ENCODE measurements around the gene TSPAN18.

Gene TSPAN18, protein sequence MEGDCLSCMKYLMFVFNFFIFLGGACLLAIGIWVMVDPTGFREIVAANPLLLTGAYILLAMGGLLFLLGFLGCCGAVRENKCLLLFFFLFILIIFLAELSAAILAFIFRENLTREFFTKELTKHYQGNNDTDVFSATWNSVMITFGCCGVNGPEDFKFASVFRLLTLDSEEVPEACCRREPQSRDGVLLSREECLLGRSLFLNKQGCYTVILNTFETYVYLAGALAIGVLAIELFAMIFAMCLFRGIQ

DNA sequence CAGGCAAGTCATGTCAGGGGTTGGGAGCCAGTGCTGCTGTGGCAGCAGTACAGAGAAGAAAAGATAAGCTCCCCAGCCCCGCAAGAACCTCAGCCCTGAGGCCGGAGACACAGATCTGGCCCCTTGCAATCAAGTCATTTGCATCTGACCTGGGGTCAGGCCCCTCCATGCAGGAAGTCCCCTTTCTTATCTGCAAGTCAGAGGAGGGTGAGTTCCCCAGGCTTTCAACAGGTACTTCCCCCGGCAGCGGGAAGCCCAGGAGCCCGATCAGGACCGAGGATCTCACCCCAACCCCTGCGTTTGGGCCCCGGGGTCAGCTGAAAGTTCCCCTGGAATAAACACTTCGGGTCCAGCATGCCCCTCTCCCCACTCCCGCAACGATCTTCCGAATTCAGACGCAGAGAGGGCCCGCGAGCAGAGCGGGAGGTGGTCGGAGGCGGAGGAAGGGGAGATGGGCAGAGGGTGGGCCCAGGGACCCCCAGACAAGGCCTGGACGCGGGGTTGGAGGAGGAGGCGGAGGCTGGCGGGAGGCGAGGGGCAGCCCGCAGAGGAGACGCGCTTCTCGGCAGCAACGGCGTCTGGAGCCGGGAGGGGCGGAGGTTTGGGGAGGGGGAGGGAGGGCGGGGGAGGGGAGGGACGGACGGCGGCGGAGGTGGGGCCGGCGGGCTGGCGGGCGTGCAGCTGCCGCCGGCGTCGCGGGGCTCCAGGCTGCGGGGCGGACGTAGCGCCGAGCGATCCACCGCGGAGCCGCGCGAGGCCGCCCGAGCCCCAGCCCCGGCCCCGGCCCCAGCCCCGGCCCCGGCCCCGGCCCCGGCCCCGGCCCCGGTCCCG, at the start of gene TSPAN18:
Gene TSPAN18, plus strand, starts transcription at position 680 of the 831 bp plus-strand sequence. CDS start 179,455 bp downstream, outside the sequence.
- peak; percentile 26 for DNase-seq

DNA sequence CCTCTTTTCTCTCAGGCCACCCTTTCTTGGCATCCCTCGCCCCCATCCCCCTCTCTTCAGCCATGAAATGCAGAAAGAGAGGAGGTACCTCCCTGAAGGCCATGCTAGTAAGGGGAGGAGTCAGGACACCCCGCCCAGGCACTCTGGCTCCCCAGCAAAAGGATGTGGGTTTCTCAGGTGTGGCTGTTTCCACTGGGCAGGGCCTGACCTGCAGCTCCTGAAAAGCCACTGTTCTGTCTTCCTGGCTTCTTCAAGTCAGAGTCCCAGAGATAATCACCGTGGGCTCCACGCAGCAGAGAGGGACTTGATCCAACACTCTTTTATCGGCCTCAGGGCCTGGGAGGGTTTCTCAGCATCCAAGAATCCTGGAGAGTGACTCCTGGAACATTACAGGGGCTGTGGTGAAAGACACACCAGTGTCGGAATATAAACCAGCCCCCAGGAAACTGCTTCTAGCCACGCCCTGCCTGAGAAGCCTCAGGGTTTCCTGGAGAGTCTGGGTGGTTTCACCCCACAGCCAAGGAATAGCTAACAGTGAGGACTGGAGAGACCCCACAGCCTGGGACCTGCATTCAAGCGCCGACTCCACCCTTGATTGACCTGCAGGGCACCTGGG, 45.7 kb upstream of the TSPAN18 start:
- peak; percentile 60 for DNase-seq

DNA sequence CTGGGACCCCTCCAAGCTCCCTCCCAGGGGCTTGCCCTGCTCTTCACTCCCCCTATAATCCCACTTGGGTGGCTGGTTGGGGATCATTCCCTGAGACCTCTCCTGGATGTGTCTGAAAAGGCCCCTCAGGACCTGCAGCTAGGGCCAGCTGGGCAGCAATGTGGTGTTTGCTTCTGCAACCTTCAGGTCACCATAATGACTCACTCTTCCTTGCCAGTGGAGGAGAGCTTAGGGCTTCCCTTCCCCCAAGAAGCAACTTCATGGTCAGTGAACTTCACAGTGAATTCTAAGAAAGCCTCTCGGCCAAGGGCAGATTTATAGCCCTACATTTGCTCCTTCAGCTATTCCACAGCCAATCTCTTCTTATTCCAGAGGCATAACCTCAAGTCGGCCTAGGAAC, 45.1 kb upstream of the TSPAN18 start:
- no peak for DNase-seq

DNA sequence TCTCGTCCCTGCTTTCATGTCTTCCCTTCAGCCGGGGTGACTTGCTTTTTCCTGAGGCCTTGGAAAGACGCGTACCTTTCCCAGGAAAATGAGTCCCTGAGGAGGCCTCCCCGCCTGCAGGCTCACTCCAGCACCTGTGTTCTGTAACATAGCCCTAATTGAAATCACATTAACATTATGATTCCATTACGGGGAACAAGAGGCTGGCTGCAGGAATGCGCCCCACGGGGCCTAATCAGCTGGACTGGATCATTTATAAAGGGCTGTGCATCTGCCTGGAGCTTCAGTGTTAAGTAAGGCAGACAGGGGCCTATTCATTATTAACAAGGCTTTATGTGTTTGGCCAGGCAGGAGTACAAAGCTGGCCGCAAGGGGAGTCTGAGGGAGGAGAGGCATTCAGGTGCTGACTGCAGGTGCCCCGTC, 41.9 kb upstream of the TSPAN18 start:
- no peak for DNase-seq

DNA sequence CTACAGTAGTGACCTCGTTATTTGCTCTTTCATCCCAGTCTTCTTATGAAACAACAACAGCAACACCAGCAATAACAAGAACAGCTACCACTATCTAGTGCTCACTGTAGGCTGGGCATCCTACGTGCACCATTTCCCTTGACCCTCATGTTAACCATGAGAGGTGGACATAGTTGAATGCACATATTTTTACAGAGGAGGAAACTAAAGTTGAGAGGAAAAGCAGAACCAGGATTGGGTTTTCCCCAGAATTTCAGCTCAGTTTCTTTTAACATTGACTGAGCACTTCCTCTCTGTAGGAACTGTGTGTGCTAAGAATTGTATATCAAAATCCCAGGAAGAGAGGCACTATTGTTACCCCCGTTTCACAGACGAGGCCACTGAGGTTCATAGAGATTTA, 39.4 kb upstream of the TSPAN18 start:
- DNase-seq, result no peak

DNA sequence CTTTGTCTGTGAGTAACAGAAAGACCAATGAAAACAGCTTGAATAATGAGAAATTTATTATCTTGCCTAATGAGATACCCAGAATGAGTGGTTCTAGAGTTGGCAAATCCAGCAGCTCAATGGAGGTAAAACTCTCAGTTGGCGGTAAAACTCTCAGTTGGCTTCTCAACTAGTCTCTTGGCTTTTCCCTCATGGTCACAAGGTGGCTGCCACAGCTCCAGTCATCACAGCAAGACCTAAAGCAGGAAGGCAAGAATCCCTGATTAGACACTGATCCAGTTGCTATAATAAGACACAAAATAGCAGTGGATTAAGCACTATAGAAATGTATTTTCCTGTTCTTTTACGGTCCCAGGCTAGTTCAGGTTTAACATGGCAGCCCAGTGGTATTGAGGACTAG, 37.5 kb upstream of the TSPAN18 start:
- DNase-seq, result no peak

DNA sequence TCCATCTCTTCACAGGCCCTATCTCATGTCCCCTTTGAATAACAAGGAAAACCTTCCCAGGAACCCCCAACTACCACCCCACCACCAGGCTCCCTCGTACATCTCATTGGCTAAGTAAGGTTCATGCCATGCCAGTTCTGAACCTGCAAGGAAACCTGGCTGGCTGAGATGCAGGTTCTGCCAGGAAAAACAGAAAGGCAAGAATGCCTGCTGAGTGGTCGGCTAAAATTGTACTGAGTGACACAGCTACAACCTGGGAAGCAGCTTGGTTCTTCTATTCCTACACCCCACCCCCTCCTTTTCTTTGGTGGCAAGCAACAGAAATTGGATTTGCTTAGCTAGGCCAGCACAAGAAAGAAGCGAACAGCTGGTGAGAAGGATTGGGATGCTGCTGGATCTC, 36.1 kb upstream of the TSPAN18 start:
- no peak for DNase-seq

DNA sequence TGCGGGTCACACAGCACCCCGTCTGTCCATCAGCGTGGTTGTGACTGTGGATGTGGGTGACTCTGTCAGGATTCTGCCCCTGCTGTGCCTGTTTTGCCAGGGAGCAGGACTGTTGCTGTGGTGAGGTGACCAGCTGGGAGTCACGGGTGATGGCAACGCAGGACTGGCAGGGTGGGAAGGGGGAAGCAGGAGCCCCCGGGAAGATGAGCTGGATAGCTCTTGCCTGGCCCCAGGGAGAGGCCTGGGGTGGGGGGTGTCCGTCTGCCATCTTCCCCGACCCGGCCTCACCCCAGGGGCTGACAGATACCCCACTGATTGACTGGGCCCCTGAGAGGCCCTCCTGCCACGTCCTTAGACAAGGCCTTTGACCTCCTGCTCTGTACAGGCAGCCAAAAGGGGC, 34.3 kb upstream of the TSPAN18 start:
- no peak for DNase-seq

DNA sequence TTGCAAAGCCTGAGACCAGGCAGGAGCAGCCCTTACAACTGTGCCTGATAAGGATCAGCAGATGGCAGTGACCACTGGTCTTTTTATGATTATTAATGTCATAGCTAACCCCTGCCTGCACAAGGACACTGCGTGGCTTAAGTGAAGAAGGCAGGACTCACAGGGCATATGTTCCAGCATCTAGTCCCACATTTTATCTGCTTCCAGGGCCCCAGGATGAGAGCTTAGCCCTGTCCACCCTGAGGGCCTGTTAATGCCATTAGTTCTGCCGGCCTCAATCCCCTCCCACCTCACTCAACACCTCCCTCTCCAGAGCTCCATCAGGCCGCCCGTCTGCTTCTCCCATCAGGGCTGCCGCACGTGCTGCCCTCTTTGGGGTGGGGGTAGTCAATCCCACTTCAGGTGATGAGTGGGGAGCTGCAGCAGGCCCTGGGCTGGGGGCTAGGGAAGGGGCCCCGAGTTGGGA, 33.1 kb upstream of the TSPAN18 start:
- no peak for DNase-seq

DNA sequence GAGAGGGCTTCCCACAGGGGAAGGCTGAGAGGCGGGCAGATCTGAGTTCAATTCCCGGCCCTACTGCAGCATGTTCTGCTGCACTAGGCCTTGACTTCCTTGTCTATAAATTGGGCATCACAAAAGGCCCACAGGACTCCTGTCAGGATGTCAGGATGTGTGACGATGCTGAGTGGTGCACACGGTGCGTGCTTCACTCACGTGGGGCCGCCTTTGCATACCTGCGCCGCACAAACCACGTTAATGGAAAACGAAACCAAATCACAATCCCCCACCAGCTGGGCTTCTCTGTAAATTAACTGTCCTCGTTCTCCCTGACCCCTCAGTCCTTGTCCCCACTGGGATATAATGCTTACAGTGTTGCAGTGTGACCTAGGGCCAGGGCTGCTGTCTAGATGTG, 32.3 kb upstream of the TSPAN18 start:
- no peak for DNase-seq

DNA sequence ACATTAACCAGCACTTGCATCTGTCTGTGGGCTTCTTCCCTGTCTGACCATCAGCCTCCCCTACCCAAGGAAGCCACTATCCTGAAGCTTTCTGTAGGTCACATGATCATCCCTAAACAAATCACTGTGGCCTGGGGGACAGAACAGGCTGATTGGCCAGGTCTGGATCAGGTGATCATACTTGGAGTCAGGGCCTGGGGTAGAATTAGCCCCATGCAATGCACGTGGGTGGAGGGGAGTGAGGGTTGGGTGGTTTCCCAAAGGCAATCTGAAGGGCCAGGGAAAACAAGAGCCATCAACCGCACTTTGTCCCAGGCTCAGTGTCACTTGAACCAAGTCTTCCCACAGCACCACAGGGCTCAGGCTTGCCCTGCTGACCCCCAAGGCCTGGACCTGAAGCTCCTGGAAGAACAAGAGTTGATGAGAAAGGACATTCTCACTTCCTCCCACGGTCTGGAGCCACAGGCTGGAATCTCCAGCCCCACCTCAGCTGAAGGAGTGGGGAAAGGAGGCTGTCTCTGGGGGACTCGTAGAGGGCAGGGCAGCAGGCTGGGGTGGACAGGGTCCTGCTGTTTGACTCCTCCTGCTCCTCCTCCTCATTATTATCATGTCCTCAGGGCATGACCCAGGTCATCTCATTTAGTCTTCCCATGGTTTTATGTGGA, 31.5 kb upstream of the TSPAN18 start:
- no peak for DNase-seq

DNA sequence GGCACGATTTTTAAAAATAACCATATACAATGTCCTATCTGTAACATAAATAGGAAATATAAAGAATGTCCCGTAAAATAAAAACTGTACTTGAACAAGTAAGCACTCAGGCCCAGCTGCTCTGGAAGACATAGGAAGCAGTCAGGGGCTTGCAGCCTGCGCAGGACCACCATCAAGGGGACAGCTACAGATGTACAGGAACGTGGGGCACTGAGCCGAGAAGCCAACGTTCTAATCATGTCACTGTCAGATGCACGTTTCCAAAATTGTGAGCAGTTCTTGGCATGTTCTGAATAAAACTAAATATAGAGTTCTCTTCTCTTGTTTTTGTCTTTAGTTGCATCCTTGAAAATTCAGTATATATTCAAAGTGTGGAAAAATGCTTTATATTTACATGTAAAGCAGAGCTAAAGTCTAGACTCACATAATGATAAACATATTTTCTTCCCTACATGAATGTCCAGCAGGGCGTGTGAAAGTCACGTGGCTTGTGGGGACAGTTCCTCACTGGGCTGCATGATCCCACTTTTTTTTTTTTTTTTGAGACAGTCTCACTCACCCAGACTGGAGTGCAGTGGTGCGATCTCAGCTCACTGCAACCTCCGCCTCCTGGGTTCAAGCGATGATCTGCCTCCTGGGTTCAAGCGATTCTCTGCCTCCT, 28.4 kb upstream of the TSPAN18 start:
- DNase-seq, result no peak

DNA sequence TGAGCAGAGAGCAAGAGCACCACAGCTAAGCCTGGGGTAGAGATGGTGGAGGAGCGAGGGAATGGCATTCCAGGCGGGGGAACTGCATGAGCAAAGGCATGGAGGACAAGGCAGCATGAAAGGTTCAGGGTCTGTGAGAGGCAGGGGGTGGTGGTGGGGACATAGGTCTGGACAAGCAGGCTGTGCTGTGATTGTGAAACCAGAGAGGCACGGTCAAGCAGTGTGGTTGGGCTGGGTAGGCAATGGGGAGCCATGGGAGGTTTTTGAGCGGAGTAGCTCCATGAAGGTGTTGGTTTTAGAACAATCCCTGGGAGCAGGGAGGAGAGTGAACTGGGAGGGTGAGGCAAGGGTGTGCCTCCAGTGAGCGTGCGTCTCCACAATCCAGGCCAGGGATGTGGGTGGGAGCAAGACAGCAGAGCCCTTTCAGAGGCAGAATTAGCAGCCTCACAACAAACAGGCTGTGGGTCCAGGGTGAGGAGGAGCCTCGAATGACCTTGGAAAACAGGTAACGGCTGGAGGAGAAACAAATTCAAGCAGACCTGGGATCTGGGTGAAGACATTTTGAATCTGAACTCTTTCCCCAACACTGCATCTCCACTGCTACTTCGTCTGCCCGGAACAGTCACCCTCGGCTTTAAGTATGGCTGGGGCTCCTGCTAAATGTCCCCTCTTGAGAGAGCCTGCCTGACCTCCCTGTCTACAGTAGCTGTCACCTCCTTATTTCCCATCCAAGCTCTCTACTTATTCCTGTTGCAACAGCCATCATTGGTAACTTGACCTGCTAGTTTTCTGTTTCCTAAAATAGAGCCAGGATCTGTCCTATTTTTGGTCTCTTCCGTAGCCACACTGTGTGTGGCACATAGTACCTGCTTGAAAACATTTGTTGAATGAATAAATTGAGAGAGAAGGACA, 27.0 kb upstream of the TSPAN18 start:
- no peak for DNase-seq

DNA sequence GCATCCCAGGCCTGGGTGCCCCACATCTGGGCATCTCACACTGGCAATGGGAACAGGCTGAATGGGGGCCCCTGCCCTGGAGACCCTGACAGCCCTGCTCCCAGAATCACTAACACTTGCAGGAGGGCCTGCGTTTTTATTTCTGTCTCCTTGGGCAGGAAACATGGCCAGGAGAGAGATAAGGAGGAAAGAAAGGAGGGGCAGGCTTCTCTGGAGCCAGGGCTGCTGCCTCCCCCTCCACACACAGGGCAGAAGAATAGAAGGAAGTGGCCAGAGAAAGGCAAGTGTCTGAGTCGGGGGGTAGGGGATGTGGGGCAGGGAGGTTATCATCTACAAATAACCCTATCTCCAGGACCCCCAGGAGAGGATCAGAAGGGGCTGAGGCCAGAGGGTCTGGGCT, 25.5 kb upstream of the TSPAN18 start:
- no peak for DNase-seq

DNA sequence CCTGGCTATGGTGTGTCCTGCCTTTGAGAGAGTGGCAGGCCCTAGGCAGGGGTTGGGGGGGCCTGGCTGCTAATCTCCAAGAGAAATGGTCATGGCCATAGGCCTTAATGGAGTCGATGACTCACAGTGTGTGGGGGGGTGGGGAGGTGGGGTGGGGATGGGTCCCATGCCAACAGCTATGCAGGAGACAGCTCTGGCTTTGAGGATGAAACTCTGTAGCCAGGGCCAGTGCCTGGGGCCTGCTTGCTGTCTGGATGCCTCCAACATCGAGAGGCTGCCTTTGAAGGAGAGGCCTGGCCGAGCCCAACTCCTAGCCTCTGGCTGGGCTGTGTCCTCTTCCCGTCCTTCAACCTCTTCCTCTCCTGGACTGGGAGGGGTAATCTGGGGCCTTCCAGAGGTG, 23.9 kb upstream of the TSPAN18 start:
- DNase-seq, result no peak

DNA sequence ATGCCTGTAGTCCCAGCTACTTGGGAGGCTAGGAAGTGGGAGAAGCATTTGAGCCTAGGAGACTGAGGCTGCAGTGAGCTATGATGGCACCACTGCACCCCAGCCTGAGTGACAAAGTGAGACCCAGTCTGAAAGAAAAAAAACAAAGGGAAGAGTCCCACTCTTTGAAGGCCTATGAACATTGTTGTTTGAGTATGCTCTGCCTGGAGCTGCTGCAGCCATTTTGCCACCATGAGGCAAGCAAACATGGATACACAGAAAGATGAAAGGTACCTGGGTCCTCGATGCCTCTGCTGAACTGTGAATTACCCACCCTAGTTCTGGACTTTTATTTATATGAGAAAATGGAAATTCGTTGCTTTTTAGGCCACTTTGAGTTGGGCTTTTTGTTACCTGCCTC, 19.7 kb upstream of the TSPAN18 start:
- no peak for DNase-seq

DNA sequence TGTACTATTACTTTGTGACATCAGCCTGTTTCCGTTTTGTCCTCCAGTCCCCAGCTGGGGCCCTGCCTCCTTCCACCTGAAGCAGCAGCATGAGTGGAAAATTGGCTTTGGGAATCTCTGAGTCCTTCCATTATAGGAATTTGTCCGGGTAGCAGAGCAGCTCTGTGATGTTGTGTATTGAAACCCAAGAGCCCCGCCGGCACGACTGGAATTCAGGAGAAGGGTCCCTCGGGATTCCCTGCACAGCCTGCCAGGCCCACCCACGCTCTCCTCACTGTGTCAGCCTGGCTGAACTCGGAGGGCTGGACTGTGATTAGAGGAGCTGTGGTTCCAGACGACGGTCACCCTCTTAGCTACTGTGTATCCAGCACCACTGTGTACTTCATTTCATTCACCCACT, 18.8 kb upstream of the TSPAN18 start:
- no peak for DNase-seq

DNA sequence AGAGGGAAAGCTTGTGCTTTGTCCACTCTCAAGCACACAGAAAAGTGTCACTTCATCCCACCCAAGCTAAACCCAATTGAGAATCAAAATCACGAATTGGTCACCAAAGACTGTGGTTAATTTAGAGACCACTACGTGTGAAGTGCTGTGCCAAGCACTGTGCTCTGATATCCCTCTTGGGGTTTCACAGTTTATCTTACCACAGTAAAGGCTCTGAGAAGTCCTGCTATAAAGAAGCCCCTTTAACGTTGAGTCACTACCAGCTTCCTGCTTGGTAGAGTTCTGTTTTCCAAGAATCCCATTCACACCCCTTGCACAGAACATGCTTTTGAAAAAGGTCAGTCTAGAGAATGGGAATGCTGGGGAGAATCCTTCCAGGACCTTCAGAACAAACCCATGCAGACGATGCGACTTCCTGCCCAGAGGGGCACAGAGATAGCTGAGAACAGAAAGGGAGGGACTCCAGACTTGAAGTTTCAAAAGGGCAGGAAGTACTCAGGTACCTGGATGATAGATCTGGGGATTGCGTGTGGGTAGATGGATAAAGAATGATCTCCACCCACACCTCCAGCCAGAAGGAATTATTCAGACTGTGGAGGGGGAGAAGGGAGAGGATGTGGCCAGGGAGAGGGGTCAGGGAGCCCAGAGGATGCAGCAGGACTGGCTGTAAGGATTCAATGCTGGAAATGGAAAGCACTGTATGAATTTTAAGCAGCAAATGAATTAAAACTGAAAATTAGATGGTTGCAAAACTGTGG, 18.1 kb upstream of the TSPAN18 start:
- DNase-seq, result no peak

DNA sequence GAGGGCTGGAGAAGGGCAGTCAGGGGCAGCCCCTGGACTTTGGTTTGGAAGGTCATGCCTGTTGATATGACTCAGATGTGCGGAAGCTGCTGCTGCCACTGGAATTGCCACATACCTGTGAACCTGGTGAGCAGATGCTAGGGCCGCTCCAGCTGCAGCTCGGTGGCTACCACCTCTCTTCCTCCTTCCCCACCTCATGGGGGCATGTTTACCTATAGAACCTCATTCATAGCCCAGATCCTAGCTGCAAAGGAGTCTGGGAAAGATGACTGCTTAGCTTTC, 17.5 kb upstream of the TSPAN18 start:
- DNase-seq, result no peak

DNA sequence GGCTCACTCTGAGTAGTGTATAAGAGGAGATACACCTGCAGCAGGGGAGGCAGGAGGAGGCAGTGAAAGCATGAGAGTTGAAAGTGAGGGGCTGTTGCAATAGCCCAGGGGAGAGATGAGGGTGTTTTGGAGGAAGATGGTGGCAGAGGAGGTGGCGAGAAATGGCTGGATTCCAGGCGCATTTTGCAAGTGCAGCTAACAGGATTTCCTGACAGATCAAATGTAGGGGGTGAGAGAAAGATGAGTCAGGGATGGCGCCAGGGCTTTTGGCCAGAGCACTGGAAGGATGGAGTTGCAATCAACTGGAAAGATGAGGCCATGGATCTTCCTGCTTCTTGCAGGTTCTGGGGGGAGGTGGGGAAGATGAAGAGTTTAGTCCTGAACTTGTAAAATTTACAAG, 16.8 kb upstream of the TSPAN18 start:
- no peak for DNase-seq

DNA sequence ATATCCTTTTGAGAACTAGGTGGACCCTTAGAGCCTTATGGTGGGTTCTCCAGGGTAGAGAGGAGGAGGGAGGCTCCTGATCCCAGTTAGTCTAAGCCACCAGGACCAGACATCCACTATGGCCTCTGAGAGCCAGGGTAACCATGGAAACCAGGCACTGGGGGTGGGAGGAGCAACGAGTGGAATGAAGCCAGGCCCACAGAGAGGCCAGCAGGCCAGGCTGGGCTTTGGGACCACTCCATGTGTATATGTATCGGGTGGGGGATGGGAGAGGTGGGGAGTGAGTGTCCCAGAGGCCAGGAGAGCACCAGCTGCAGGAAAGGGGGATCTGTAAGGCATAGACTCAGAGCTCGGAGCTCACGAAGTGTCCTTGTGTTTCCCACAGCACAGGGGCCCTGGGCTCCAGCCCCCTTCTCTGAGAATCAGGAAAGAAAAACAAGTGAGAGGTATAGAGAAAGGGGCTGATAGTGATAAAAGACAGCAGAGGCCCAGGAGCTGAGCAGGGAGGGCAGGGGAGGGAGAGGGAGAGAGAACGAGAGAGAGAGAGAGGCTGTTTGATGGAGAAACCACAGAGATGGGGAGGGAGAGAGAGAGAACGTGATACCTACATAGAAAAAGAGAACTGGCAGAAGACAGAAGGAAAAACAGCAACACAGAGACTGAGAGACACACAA, 15.5 kb upstream of the TSPAN18 start:
- DNase-seq, result no peak
